ENCODE measurements around the gene CD80. TPM values are rescaled to one million over a fixed set of nuclear protein-coding genes. Genes with fewer than 3 reads are reported as not detected.
"Not testable (repeated sequence)": the region's sequence is repeated elsewhere in the genome, so short reads cannot be mapped to it uniquely, and the experiment has no call there.

The CD80 gene
- total RNA-seq, 1 experiment from 2014 or later, result not detected

DNA sequence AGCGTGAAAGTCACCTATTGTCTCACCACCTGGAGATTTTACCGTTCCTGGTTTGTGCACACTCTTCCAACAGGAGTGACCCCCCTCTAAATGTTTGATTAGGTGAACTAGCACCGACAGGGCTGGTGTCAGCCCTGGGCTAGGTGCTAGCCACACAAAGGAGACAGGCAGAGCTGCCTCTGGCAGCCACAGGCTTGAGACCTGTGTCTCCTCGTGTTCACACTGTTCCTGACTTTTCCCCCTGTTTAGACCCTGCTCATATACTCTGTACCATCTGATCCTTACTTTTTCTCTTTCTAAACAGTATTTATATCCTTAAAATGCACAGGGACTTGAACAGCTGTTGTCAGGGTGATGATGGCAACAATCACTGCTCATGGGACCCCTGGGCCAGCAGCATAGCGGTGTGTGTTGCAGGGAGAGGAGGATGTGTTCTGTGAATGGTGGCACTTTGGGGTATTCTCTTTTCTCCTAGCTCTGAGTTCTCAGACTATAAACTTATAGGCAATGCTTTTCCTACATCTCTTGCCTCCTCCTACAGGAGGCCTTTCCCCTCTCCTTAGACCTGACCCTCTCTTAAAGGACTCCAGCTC lies 5.5 kb downstream of the CD80 start:
- ATAC-seq (no peak), DNase-seq (ENCODE audit: low read depth, low spot score) (no peak)
- Histone ChIP-seq H3K4me2 (ENCODE audit: low read length) (no peak overlapping the region), H4K20me1 (ENCODE audit: insufficient read depth) (no peaks in the 10 kb centered on the region), H3K9ac (ENCODE audit: low read length) (no peak overlapping the region), H3K4me3 (replicated peaks in 1 of 2; ENCODE audit: low read depth in 1 of 2, low read length in 2 of 2) (no peak overlapping the region), H3K9me2 (ENCODE audit: insufficient read depth) (no peaks in the 10 kb centered on the region), H3K27ac (ENCODE audit: low read depth, low read length) (no peak overlapping the region), H3K27me3 (ENCODE audit: insufficient read depth, low read length) (no peaks in the 10 kb centered on the region), H3K36me3 (ENCODE audit: control insufficient read depth in 1 of 2, insufficient read depth in 2 of 2, low read length in 2 of 2) (no peaks in the 10 kb centered on the region), H3K79me2 (ENCODE audit: insufficient read depth, low read length) (no peaks in the 10 kb centered on the region), H2AFZ (ENCODE audit: low read depth, low read length, poor library complexity, severe bottlenecking) (no peak overlapping the region), H3K9me3 (ENCODE audit: control insufficient read depth in 1 of 2, insufficient read depth in 1 of 2, low read depth in 1 of 2, low read length in 2 of 2) (no peaks in the 10 kb centered on the region), H3K4me1 (ENCODE audit: control insufficient read depth in 1 of 2, insufficient read depth in 2 of 2, low read length in 2 of 2) (no peaks in the 10 kb centered on the region)
- no peak for TF ChIP-seq FOSL1 (IDR thresholded peaks at IDR 0.05; ENCODE audit: low read depth)
- TF ChIP-seq, protein P1, sequence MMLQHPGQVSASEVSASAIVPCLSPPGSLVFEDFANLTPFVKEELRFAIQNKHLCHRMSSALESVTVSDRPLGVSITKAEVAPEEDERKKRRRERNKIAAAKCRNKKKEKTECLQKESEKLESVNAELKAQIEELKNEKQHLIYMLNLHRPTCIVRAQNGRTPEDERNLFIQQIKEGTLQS (IDR thresholded peaks at IDR 0.05), result no peak
- no peak for TF ChIP-seq CEBPB (IDR thresholded peaks at IDR 0.05; ENCODE audit: low read depth)
- TF ChIP-seq POLR2A (IDR thresholded peaks at IDR 0.05; ENCODE audit: borderline replicate concordance, extremely low read depth, insufficient read depth, insufficient read length), result no peak
- TF ChIP-seq ZNF274 (IDR thresholded peaks at IDR 0.05; ENCODE audit: low read depth, low read length), result no peak
- TF ChIP-seq ZFX (IDR thresholded peaks at IDR 0.05), result no peak
- no peak for TF ChIP-seq YY1 (IDR thresholded peaks at IDR 0.05; ENCODE audit: extremely low read depth, insufficient replicate concordance, low read depth, low read length)
- TF ChIP-seq ELF1 (IDR thresholded peaks at IDR 0.05; ENCODE audit: borderline replicate concordance, low read depth), result no peak
- TF ChIP-seq, protein P2, sequence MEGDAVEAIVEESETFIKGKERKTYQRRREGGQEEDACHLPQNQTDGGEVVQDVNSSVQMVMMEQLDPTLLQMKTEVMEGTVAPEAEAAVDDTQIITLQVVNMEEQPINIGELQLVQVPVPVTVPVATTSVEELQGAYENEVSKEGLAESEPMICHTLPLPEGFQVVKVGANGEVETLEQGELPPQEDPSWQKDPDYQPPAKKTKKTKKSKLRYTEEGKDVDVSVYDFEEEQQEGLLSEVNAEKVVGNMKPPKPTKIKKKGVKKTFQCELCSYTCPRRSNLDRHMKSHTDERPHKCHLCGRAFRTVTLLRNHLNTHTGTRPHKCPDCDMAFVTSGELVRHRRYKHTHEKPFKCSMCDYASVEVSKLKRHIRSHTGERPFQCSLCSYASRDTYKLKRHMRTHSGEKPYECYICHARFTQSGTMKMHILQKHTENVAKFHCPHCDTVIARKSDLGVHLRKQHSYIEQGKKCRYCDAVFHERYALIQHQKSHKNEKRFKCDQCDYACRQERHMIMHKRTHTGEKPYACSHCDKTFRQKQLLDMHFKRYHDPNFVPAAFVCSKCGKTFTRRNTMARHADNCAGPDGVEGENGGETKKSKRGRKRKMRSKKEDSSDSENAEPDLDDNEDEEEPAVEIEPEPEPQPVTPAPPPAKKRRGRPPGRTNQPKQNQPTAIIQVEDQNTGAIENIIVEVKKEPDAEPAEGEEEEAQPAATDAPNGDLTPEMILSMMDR (IDR thresholded peaks at IDR 0.05 in 2 of 3, conservative IDR thresholded peaks at IDR 0.05 in 1 of 3; ENCODE audit: borderline replicate concordance in 1 of 3, insufficient read depth in 1 of 3, low read depth in 2 of 3, low read length in 2 of 3), result no peak
- TF ChIP-seq EZH2 (IDR thresholded peaks at IDR 0.05), result no peak
- TF ChIP-seq CBX3 (IDR thresholded peaks at IDR 0.05; ENCODE audit: low read depth), result no peak
- TF ChIP-seq SP1 (IDR thresholded peaks at IDR 0.05; ENCODE audit: low read depth), result no peak
- TF ChIP-seq SIN3A (IDR thresholded peaks at IDR 0.05; ENCODE audit: low read depth), result no peak
- TF ChIP-seq, protein P3, sequence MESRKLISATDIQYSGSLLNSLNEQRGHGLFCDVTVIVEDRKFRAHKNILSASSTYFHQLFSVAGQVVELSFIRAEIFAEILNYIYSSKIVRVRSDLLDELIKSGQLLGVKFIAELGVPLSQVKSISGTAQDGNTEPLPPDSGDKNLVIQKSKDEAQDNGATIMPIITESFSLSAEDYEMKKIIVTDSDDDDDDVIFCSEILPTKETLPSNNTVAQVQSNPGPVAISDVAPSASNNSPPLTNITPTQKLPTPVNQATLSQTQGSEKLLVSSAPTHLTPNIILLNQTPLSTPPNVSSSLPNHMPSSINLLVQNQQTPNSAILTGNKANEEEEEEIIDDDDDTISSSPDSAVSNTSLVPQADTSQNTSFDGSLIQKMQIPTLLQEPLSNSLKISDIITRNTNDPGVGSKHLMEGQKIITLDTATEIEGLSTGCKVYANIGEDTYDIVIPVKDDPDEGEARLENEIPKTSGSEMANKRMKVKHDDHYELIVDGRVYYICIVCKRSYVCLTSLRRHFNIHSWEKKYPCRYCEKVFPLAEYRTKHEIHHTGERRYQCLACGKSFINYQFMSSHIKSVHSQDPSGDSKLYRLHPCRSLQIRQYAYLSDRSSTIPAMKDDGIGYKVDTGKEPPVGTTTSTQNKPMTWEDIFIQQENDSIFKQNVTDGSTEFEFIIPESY (IDR thresholded peaks at IDR 0.05; ENCODE audit: extremely low read depth, insufficient replicate concordance, low read length), result no peak
- TF ChIP-seq RAD21 (IDR thresholded peaks at IDR 0.05; ENCODE audit: low read depth), result no peak
- no peak for TF ChIP-seq EZH2phosphoT487 (IDR thresholded peaks at IDR 0.05; ENCODE audit: borderline replicate concordance)
- no peak for TF ChIP-seq EGR1 (IDR thresholded peaks at IDR 0.05; ENCODE audit: low read depth)
- BruUV-seq (replicated peaks), result no TSS peak
- intact Hi-C loops (cut with micrococcal nuclease), result no loop called here
- RAD21 ChIA-PET (ENCODE audit: low non-redundant PET in 1 of 2, low total read pairs in 2 of 2, uncharacterized antibody in 2 of 2, unreplicated experiment in 2 of 2), result no interaction called here
- CTCF ChIA-PET, result no interaction called here
- POLR2A ChIA-PET, result no interaction called here

DNA sequence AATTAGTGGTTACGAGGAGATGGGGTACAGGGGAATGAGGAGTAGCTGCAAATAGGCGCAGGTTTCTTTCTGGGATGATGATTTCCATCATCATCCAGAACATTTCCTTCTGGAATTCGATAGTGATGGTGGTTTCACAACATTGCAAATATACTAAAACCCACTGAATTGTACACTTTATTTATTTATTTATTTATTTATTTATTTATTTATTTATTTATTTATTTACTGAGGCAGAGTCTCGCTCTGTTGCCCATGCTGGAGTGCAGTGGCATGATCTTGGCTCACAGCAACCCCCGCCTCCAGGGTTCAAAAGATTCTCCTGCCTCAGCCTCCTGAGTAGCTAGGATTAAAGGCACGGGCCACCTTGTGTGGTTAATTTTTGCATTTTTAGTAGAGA lies 6.5 kb downstream of the CD80 start:
- POLR2A ChIA-PET; intact Hi-C loops (cut with micrococcal nuclease); BruUV-seq (replicated peaks): not testable (repeated sequence)

More for the DNA sequence above, 6.5 kb downstream of the CD80 start:
- CTCF ChIA-PET; H3K4me2 ChIP-seq (ENCODE audit: low read length); H3K9ac ChIP-seq (ENCODE audit: low read length); H3K4me3 ChIP-seq (replicated peaks in 1 of 2; ENCODE audit: low read depth in 1 of 2, low read length in 2 of 2); H3K4me1 ChIP-seq (ENCODE audit: control insufficient read depth in 1 of 2, insufficient read depth in 2 of 2, low read length in 2 of 2); RAD21 ChIA-PET (ENCODE audit: low non-redundant PET in 1 of 2, low total read pairs in 2 of 2, uncharacterized antibody in 2 of 2, unreplicated experiment in 2 of 2); H3K9me2 ChIP-seq (ENCODE audit: insufficient read depth); ATAC-seq; DNase-seq (ENCODE audit: low read depth, low spot score); H3K27ac ChIP-seq (ENCODE audit: low read depth, low read length); H2AFZ ChIP-seq (ENCODE audit: low read depth, low read length, poor library complexity, severe bottlenecking); H4K20me1 ChIP-seq (ENCODE audit: insufficient read depth); H3K9me3 ChIP-seq (ENCODE audit: control insufficient read depth in 1 of 2, insufficient read depth in 1 of 2, low read depth in 1 of 2, low read length in 2 of 2); H3K36me3 ChIP-seq (ENCODE audit: control insufficient read depth in 1 of 2, insufficient read depth in 2 of 2, low read length in 2 of 2); H3K27me3 ChIP-seq (ENCODE audit: insufficient read depth, low read length); H3K79me2 ChIP-seq (ENCODE audit: insufficient read depth, low read length): not testable (repeated sequence)
